HUES48 (cell line): ENCODE measurements around the gene NOD1.
"Not testable (repeated sequence)": the region's sequence is repeated elsewhere in the genome, so short reads cannot be mapped to it uniquely, and the experiment has no call there.

Experiments used
- H3K27ac ChIP-seq: one replicate; pipeline ENCODE4 v1.7.0; 2013; ENCODE audit warnings: low read depth, low read length, inconsistent platforms
- H3K27me3 ChIP-seq: 2 replicates; pipeline ENCODE4 v1.6.1; 2013; ENCODE audit warnings: mild to moderate bottlenecking, low read length; ENCODE audit not compliant: control insufficient read depth, insufficient read depth
- H3K36me3 ChIP-seq: 2 replicates; pipeline ENCODE4 v1.6.1; 2013; ENCODE audit warnings: low read length; ENCODE audit not compliant: control insufficient read depth, insufficient read depth
- H3K4me1 ChIP-seq: 2 replicates; pipeline ENCODE4 v1.6.1; 2013; ENCODE audit warnings: mild to moderate bottlenecking, low read length; ENCODE audit not compliant: control insufficient read depth, insufficient read depth
- H3K4me3 ChIP-seq: 2 replicates; pipeline ENCODE4 v1.5.1; 2013; ENCODE audit warnings: mild to moderate bottlenecking, low read depth, low read length
- H3K9ac ChIP-seq: 2 replicates; pipeline ENCODE4 v1.6.1; 2013; ENCODE audit warnings: mild to moderate bottlenecking, low read depth, low read length, moderate library complexity
- H3K9me3 ChIP-seq: 2 replicates; pipeline ENCODE4 v1.6.1; 2013; ENCODE audit warnings: low read length; ENCODE audit not compliant: control insufficient read depth, insufficient read depth

The NOD1 gene

GRCh38 chr7:30428246-30429155 lies 50.1 kb downstream of the NOD1 start:
- no peak overlapping the region for H3K4me3 ChIP-seq
- no peak overlapping the region for H3K27ac ChIP-seq
- H3K4me1 ChIP-seq: peaks cover 13% of the 10 kb centered on the region
- H3K27me3 ChIP-seq: no peaks in the 10 kb centered on the region
- H3K36me3 ChIP-seq: peaks cover 11% of the 10 kb centered on the region; the same call in 1 of the 2 replicates
- H3K9ac ChIP-seq: no peak overlapping the region
- no peaks in the 10 kb centered on the region for H3K9me3 ChIP-seq

- Histone ChIP-seq H3K4me1 (peaks cover 4% of the 10 kb centered on the region; the same call in 1 of the 2 replicates), H3K27me3 (no peaks in the 10 kb centered on the region), H3K36me3 (peaks cover 11% of the 10 kb centered on the region; the same call in 1 of the 2 replicates), H3K9me3 (no peaks in the 10 kb centered on the region), H3K4me3 (no peak overlapping the region), H3K27ac (no peak overlapping the region), H3K9ac (no peak overlapping the region)
Observed at GRCh38 chr7:30427296-30428070, 51.1 kb downstream of the NOD1 start.

- Histone ChIP-seq H3K4me1 (no peaks in the 10 kb centered on the region; the same call in 1 of the 2 replicates), H3K36me3 (peaks cover 11% of the 10 kb centered on the region; the same call in 1 of the 2 replicates), H3K9me3 (no peaks in the 10 kb centered on the region)
Observed at GRCh38 chr7:30424506-30424905, 54.1 kb downstream of the NOD1 start.

GRCh38 chr7:30423788-30424505 lies 54.6 kb downstream of the NOD1 start:
- no peak overlapping the region for H3K4me3 ChIP-seq
- no peaks in the 10 kb centered on the region for H3K27me3 ChIP-seq
- H3K27ac ChIP-seq: no peak overlapping the region
- no peaks in the 10 kb centered on the region for H3K9me3 ChIP-seq
- no peak overlapping the region for H3K9ac ChIP-seq
- H3K36me3 ChIP-seq: peaks cover 8% of the 10 kb centered on the region; the same call in 1 of the 2 replicates
- no peaks in the 10 kb centered on the region; the same call in 1 of the 2 replicates for H3K4me1 ChIP-seq

More at GRCh38 chr7:30424506-30424905, 54.1 kb downstream of the NOD1 start:
- H3K9ac ChIP-seq: no peak overlapping the region
- H3K27ac ChIP-seq: no peak overlapping the region
- no peak overlapping the region for H3K4me3 ChIP-seq
- no peaks in the 10 kb centered on the region for H3K27me3 ChIP-seq

- Histone ChIP-seq H3K4me1 (no peaks in the 10 kb centered on the region; the same call in 1 of the 2 replicates), H3K9me3 (no peaks in the 10 kb centered on the region), H3K36me3 (peaks cover 8% of the 10 kb centered on the region; the same call in 1 of the 2 replicates), H3K27me3 (no peaks in the 10 kb centered on the region), H3K9ac (no peak overlapping the region), H3K27ac (no peak overlapping the region), H3K4me3 (no peak overlapping the region)
Observed at GRCh38 chr7:30422922-30423321, 55.7 kb downstream of the NOD1 start.

- Histone ChIP-seq H3K4me3 (no peak overlapping the region), H3K27ac (no peak overlapping the region), H3K36me3 (peaks cover 8% of the 10 kb centered on the region; the same call in 1 of the 2 replicates), H3K9ac (no peak overlapping the region), H3K4me1 (no peaks in the 10 kb centered on the region; the same call in 1 of the 2 replicates), H3K27me3 (no peaks in the 10 kb centered on the region), H3K9me3 (no peaks in the 10 kb centered on the region)
Observed at GRCh38 chr7:30421647-30422196, 56.9 kb downstream of the NOD1 start.

- no peak overlapping the region; the same call in 1 of the 2 replicates for H3K4me3 ChIP-seq
- H3K4me1 ChIP-seq: no peaks in the 10 kb centered on the region; the same call in 1 of the 2 replicates
- H3K27ac ChIP-seq: no peak overlapping the region
- no peaks in the 10 kb centered on the region for H3K27me3 ChIP-seq
- no peak overlapping the region for H3K9ac ChIP-seq
- no peaks in the 10 kb centered on the region for H3K9me3 ChIP-seq
- peaks cover 7% of the 10 kb centered on the region; the same call in 1 of the 2 replicates for H3K36me3 ChIP-seq
Observed at GRCh38 chr7:30420662-30421061, 57.9 kb downstream of the NOD1 start.

- H3K4me1 ChIP-seq, H3K9ac ChIP-seq, H3K4me3 ChIP-seq, H3K36me3 ChIP-seq, H3K9me3 ChIP-seq, H3K27ac ChIP-seq, H3K27me3 ChIP-seq: not testable (repeated sequence)
Observed at GRCh38 chr7:30420080-30420479, 58.5 kb downstream of the NOD1 start.

GRCh38 chr7:30413864-30414263 lies 64.7 kb downstream of the NOD1 start:
- H3K4me3 ChIP-seq: no peak overlapping the region
- no peaks in the 10 kb centered on the region for H3K4me1 ChIP-seq
- H3K36me3 ChIP-seq: no peaks in the 10 kb centered on the region
- H3K9ac ChIP-seq: no peak overlapping the region
- H3K27ac ChIP-seq: no peak overlapping the region
- H3K27me3 ChIP-seq: no peaks in the 10 kb centered on the region
- peaks cover 11% of the 10 kb centered on the region for H3K9me3 ChIP-seq

GRCh38 chr7:30412782-30413504 lies 65.6 kb downstream of the NOD1 start:
- no peak overlapping the region for H3K27ac ChIP-seq
- peaks cover 11% of the 10 kb centered on the region for H3K9me3 ChIP-seq
- H3K27me3 ChIP-seq: no peaks in the 10 kb centered on the region
- no peaks in the 10 kb centered on the region for H3K36me3 ChIP-seq
- no peak overlapping the region for H3K9ac ChIP-seq
- H3K4me1 ChIP-seq: no peaks in the 10 kb centered on the region
- H3K4me3 ChIP-seq: no peak overlapping the region
